AG04450 (cell line): Measurements from ENCODE around the gene CEP250. TPM values are rescaled to one million over a fixed set of nuclear protein-coding genes. Genes with fewer than 3 reads are reported as not detected.

Source experiments
- CTCF ChIA-PET: fragments of 300-600, 350-600 bp; formaldehyde crosslinking; extraction: SDS; loops from one replicate; lab custom pipeline; 2022; ENCODE audit warnings: antibody characterized with exemption, inconsistent platforms; lab: Charles Lee
- POLR2A ChIA-PET: fragments of 350-600 bp; formaldehyde crosslinking; extraction: SDS; loops from one replicate; lab custom pipeline; 2021; ENCODE audit warnings: antibody characterized with exemption, inconsistent platforms; lab: Yijun Ruan, JAX
- DNase-seq: peaks from one replicate; pipeline ENCODE4 v3.0.0-alpha.2; 2011; ENCODE audit warnings: low read depth, low spot score
- H3K27ac ChIP-seq: one replicate; pipeline ENCODE4 v1.5.1; 2012; ENCODE audit warnings: low read depth, low read length, control low read depth
- H3K27me3 ChIP-seq: one replicate; pipeline ENCODE4 v1.6.0; 2012; ENCODE audit warnings: low read length; ENCODE audit not compliant: control insufficient read depth, insufficient read depth
- H3K4me3 ChIP-seq: 2 replicates; pipeline ENCODE4 v1.5.1; 2011; ENCODE audit warnings: mild to moderate bottlenecking, low read depth, low read length, control low read depth
- H3K9me3 ChIP-seq: 2 replicates; pipeline ENCODE4 v1.5.1; 2012; ENCODE audit warnings: low read length; ENCODE audit not compliant: control insufficient read depth, insufficient read depth
- CTCF ChIP-seq: IDR thresholded peaks from 2 replicates; pipeline ENCODE4 v1.5.1; 2011; ENCODE audit warnings: low read depth, low read length, control low read depth, inconsistent platforms
- polyA plus RNA-seq: library from polyadenylated mRNA; depleted of rRNA; stranded (reverse); fragments of >200 nt; gene quantifications from 2 replicates; pipeline ENCODE4 v1.2.3, GENCODE V29; 2011

Gene CEP250
- polyA plus RNA-seq, 1 experiment: 16.8 TPM

GRCh38 chr20:35503841-35504561 lies 48.6 kb downstream of the CEP250 start:
- no peaks in the 10 kb centered on the region for H3K9me3 ChIP-seq
- no peak for TF ChIP-seq CTCF
- H3K27me3 ChIP-seq: no peaks in the 10 kb centered on the region
- CTCF ChIA-PET: interaction anchor here (1.3 kb wide), 1 partner anchor 40 kb away, joined by 3 read pairs; no protein-coding TSS in a partner anchor
- no peak overlapping the region for H3K4me3 ChIP-seq
- DNase-seq: no peak
- POLR2A ChIA-PET: interaction anchor here (0.6 kb wide), 1 partner anchor 18 kb away, joined by 3 read pairs; no protein-coding TSS in a partner anchor
- H3K27ac ChIP-seq: no peak overlapping the region

DNA sequence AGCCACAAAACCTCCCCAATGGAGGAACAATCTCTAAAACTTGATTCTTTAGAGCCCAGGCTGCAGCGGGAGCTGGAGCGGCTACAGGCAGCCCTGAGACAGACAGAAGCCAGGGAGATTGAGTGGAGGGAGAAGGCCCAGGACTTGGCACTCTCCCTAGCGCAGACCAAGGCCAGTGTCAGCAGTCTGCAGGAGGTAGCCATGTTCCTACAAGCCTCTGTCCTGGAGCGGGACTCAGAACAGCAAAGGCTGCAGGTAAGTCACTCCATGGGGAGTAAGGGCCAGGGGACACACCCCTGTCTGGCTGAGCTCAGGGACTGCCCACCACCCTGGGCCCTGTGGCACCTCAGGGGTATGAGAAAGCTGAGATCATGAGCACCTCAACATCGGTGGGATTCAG lies 49.4 kb downstream of the CEP250 start:
- Histone ChIP-seq H3K4me3 (no peak overlapping the region), H3K27ac (no peak overlapping the region), H3K9me3 (no peaks in the 10 kb centered on the region), H3K27me3 (no peaks in the 10 kb centered on the region)
- ChIA-PET POLR2A (no interaction called here), CTCF (no interaction called here)
- DNase-seq: no peak
- TF ChIP-seq CTCF: no peak

GRCh38 chr20:35506179-35506578 lies 50.8 kb downstream of the CEP250 start:
- no peak overlapping the region for H3K27ac ChIP-seq
- ChIA-PET CTCF (no interaction called here), POLR2A (no interaction called here)
- H3K27me3 ChIP-seq: no peaks in the 10 kb centered on the region
- no peak overlapping the region for H3K4me3 ChIP-seq
- no peak for DNase-seq
- no peaks in the 10 kb centered on the region for H3K9me3 ChIP-seq
- no peak for TF ChIP-seq CTCF

- Histone ChIP-seq H3K4me3 (no peak overlapping the region), H3K9me3 (no peaks in the 10 kb centered on the region), H3K27me3 (no peaks in the 10 kb centered on the region), H3K27ac (no peak overlapping the region)
- TF ChIP-seq CTCF: no peak
- ChIA-PET CTCF (interaction anchor here (1.0 kb wide), 1 partner anchor 411 kb away, joined by 3 read pairs; no protein-coding TSS in a partner anchor), POLR2A (no interaction called here)
- no peak for DNase-seq
Measured at GRCh38 chr20:35506872-35507638, 51.7 kb downstream of the CEP250 start.
